Stimulated activated CD8-positive, alpha-beta memory T cell treated with anti-CD3 and anti-CD28 coated beads, Interleukin-15, amount 100 ng/mL, for 4 hours (primary cell): Measurements from ENCODE around the gene OR1I1.

Experiments used
- DNase-seq, 2 donors: peaks; one replicate each; pipeline ENCODE4 v3.0.0-alpha.2; 2020; ENCODE audit warnings: low read depth in 2 of 2

OR1I1 gene

DNA sequence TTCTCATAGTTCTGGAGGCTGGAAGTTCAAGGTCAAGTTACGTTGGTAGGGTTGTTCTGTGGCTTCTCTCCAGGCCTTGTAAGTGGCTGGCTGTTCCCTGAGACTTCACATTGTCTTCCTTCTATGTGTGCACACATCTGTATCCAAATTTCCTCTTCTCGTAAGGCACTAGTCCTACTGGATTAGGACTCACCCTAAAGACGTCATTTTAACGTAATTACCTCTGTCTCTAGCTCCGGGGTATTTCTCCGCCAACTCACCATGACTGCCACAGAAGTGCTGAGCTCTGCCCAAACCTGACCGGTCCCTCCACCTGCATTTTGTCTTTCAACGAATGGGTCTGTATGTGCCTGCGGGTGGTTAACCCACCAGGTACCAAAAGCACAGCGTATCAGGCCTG is 16.4 kb downstream of the OR1I1 start:
- DNase-seq, result no peak

GRCh38 chr19:15099017-15099582 is 17.1 kb downstream of the OR1I1 start:
- no peak for DNase-seq

DNA sequence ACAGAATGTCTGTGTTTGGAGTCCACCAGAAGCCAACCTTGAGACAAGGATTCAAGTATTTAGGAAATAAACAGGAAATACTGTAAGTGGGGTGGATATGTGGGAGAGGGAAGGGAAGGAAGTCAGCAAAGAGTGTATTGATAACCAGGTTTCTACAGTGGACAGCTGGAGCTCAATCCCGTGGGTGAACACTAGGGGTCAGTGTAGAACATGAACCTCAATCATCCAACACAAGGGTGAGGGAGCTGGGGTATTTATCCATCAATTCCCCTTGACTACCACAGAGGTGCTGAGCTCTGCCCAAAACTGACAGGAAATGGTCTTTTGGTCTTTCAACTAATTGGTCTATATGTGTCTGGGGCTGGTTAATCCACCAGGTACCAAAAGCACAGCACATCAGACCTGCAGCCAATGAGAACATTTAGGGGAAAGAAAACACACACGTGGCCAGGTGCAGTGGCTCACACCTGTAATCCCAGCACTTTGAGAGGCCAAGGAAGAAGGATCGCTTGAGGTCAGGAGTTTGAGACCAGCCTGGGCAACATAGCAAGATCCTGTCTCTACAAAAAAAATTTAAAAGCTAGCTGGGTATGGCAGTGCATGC is 19.6 kb downstream of the OR1I1 start:
- DNase-seq, result no peak

DNA sequence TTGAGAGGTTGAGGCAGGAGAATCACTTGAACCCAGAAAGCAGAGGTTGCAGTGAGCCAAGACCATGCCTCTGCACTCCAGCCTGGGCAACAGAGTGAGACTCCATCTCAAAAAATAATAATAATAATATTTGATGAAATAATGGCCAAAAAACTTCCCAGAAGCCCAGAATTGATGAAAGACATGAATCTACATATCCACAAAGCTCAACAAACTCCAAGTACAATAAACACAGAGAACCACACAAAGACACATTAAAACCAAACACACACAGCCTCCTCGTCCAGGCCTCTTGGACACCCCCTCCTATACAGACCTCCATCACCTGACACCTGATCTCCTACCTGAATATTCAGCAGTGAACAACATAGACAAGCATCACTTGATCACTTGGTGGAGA is 22.0 kb downstream of the OR1I1 start:
- no peak for DNase-seq

DNA sequence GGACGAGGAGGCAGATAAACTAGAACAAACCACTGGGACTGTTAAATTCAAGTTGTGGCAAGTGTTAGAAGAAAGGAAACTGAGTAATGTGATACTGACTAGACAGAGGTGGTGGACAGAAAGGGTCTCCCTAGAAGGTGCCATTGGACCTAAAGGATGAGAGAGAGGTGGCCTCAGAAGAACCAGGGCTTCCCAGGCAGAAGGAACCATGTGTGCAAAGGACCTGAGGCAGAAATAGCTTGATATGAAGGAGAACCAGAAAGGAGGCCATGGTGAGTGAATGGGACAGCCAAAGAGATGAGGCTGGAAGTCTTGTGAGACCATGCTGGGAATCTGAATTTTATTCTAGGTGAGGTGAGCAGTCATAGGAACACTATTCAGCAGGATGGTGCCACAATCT is 22.4 kb downstream of the OR1I1 start:
- no peak for DNase-seq

- no peak for DNase-seq
Measured at GRCh38 chr19:15105044-15105443, 23.0 kb downstream of the OR1I1 start.

DNA sequence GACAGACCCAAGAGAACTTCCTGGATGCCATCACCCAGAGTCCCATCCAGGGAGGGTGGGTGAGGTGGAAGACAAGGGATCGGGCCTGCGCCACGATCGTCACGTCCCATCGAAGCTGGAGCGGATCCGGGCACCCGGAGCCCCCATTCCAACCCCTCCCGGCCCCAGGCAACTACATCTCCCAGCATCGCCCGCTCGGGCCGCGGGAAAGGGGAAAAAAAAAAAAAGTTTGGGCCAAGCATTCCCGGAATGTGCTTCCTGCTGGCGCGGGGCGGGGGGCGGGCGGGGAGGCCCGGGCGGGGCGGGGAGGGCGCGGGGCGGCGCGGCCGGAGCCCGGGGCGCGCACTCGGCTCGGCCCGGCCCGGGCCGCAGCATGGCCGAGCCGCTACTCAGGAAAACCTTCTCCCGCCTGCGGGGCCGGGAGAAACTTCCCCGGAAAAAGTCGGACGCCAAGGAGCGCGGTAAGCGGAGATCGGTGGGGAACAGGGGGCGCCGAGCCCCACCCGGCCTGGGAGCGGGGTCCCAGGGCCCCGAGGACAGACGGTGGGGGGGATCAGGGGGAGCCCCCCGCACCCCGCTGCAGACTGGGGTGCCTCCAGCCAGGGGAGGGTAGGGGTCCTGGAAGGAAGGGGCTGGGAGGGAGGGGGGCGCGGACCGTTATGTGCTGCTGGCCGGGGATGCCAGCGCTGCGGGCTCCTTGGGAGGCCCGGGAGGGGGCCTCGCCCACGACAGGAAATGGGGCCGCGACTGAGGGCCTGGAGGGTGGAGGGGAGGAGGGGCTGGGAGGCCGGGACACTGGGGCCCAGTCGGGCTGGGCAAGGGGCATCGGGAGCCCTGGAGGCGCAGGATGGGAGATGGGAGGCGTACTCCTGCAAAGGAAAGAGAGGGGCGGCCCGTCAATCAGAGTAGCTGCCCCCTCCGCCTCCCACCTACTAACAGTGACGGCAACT is 25.3 kb downstream of the OR1I1 start, which contains the start of gene SYDE1:
SYDE1 (plus strand) TSS at position 341 of the 950 bp plus-strand sequence; CDS start at position 374, 33 bp downstream.
- DNase-seq, result no peak

GRCh38 chr19:15108145-15108844 is 26.3 kb downstream of the OR1I1 start:
- no peak for DNase-seq

GRCh38 chr19:15108845-15109767 is 27.1 kb downstream of the OR1I1 start:
- DNase-seq, result no peak

GRCh38 chr19:15109768-15110417 is 27.9 kb downstream of the OR1I1 start:
- no peak for DNase-seq

- no peak for DNase-seq
Measured at GRCh38 chr19:15110418-15110815, 28.4 kb downstream of the OR1I1 start.

- DNase-seq, result no peak
Measured at GRCh38 chr19:15111758-15112157, 29.7 kb downstream of the OR1I1 start.

DNA sequence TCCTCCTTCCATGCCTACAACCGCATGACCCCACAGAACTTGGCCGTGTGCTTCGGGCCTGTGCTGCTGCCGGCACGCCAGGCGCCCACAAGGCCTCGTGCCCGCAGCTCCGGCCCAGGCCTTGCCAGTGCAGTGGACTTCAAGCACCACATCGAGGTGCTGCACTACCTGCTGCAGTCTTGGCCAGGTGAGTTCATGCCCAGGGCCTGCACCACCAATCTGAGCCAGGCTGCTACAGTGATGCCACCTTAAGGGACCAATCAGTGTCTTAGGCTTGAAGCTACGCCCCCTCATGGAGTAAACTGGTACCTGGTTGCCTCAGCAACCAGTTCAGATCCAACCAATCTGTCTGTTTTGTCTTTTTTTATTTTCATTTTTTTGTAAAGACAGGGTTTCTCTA is 30.4 kb downstream of the OR1I1 start:
- DNase-seq, result no peak

- DNase-seq, result no peak
Measured at GRCh38 chr19:15113245-15114152, 31.5 kb downstream of the OR1I1 start.

DNA sequence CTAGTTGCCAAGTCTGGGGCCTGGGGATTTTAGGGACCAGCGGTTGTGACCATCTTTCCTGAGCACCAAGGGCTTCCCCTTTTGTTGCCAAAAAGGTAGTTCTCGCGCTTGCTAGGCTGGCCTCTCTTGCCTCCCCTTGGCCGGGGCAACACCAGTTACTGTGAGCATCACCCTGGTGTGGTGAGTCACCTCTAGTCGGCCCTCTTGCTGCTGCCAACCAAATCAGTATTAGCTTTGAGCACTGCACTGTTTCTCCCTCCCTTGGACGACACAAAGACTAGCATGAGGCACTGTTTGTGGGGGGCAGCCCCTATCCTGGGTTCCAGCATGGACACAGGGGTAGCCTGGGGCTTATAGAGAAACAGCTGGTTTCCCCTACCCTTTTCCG is 32.1 kb downstream of the OR1I1 start:
- DNase-seq, result no peak

- DNase-seq, result no peak
Measured at GRCh38 chr19:15115080-15115479, 33.1 kb downstream of the OR1I1 start.

GRCh38 chr19:15115762-15116615 is 34.0 kb downstream of the OR1I1 start:
- DNase-seq, result no peak

DNA sequence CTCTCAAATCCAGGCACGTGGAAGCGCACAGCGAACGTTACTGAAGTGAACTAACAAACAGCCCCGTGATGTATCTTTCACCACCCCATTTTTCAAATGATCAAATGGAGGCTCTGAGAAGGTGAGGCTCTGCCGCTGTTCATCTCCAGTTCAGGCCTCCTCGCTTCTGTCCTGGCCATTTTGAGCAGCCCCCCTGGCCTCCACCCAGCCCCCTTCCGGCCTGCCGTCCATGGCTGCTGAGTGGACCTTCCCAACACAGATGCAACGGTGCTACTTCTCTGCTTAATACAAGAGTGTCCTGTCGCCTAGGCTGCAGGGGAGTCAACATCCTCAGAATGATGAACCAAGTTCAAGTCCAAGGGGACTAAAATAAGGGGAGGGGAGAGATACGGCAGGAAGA is 34.8 kb downstream of the OR1I1 start:
- DNase-seq, result no peak

- no peak for DNase-seq
Measured at GRCh38 chr19:15118248-15118647, 36.2 kb downstream of the OR1I1 start.
